Measurements from ENCODE around the gene STC2. TPM values are rescaled to one million over a fixed set of nuclear protein-coding genes. Genes with fewer than 3 reads are reported as not detected.

STC2 gene
- total and polyA plus RNA-seq, 2 experiments from 2014 or later: 184 to 330 TPM

DNA sequence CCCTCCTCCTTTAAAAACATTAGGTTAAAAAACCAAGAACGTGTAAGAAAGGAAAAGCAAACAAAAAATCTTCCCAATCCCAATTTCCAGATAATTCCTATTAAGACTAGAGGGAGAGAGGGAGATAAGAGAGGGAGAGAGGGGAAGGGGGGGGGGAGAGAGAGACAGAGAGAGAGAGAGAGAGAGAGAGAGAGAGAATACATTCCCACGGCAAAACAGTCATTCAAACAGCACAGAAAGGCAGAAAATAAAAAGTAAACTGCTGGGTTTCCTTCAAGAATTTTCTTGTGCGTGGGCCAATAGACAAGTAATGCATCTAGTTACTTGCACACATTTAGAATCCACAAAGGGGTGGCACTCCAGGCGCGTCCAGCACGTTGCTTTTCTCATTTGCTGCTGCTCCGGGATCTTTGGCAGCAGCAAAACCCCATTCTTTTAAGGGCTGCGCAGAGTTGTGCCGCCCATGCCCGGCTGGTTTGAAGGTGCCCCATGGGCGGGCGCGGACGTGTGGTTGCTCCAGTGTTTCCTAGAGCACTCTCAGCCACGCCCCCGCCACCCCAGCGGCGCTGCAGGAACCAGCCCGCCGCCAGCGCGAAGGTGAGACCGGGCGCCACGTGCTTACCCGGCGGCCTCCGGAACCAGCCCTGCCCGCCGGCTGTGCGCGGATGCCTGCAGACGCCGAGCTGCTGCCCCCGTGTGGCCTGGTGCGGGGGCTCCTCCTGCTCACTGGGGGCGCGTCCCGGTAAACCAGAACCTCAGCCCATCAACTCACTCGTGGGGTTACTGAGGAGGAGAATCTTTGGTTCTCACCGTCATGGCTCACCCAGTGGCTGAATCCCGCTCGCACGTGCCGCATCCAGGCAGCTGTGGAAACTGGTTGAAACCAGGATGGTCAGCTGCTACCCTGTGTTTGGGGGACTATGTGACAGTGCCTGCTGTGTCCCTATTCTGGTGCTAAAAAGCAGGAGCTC, 44.6 kb downstream of the STC2 start:
- peak overlapping the region; percentile 66 for H3K4me3 ChIP-seq
- no peaks in the 10 kb centered on the region for H3K36me3 ChIP-seq (ENCODE audit: low read depth)
- H3F3A ChIP-seq (ENCODE audit: insufficient read depth): no peaks in the 10 kb centered on the region
- H3K9me3 ChIP-seq (ENCODE audit: low read depth): no peaks in the 10 kb centered on the region
- peaks cover 4% of the 10 kb centered on the region for H3K27me3 ChIP-seq (replicated peaks; ENCODE audit: insufficient read depth)
- H4K20me1 ChIP-seq (ENCODE audit: insufficient read depth): no peaks in the 10 kb centered on the region
- in situ Hi-C loops (cut with MboI): loop anchor here (25.0 kb wide), 1 partner anchor 296 kb away; the partner anchor contains the start of gene ATP6V0E1
- TF ChIP-seq EZH2 (IDR thresholded peaks at IDR 0.05; ENCODE audit: insufficient read depth, poor library complexity, severe bottlenecking) (no peak), EZH2phosphoT487 (IDR thresholded peaks at IDR 0.05; ENCODE audit: insufficient read depth, low read depth) (no peak)
- WGBS, 2 experiments (ENCODE audit: low coverage in 1 of 2, low lambda C conversion rate in 2 of 2, missing lambda C conversion rate in 2 of 2): 4 to 5% methylated on average over 36 to 42 of the region's 45 CpGs
- H3K9ac ChIP-seq: 0 out of 2 replicates have a peak overlapping the region, but pooled peaks have one; percentile 22
- no peaks in the 10 kb centered on the region for H3K79me2 ChIP-seq (ENCODE audit: insufficient read depth)
- peak; percentile 88 for DNase-seq
- peak overlapping the region; percentile 89 for H2AFZ ChIP-seq
- peak overlapping the region; percentile 75 for H3K4me2 ChIP-seq (ENCODE audit: unreplicated experiment)
- no peaks in the 10 kb centered on the region for H3K9me2 ChIP-seq (ENCODE audit: insufficient read depth)
- H3K27ac ChIP-seq: no peak overlapping the region
- H3K4me1 ChIP-seq (ENCODE audit: insufficient read depth): peaks cover 4% of the 10 kb centered on the region; the same call in 1 of the 2 replicates

DNA sequence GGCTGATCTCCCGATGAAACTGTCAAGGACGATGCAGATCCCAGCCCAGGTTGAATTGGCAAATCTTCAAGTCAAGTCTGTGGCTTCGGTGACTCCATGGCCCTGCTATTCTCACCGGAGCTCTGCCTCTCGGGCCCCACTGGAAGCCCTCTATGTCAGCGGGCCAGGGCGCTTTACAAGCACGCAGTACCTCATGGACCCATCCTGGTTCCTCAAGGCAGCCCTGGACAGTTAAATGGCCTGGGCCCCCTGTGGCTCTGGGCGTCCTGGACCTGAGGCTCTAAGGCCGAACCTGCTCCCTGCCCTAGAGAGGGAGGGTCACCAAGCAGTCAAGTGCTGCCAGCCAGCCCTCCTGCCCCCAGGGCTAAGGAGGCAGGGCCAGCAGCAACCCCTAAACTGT, 45.3 kb downstream of the STC2 start:
- peaks cover 4% of the 10 kb centered on the region for H3K27me3 ChIP-seq (replicated peaks; ENCODE audit: insufficient read depth)
- no peak for TF ChIP-seq EZH2phosphoT487 (IDR thresholded peaks at IDR 0.05; ENCODE audit: insufficient read depth, low read depth)
- no peak for TF ChIP-seq EZH2 (IDR thresholded peaks at IDR 0.05; ENCODE audit: insufficient read depth, poor library complexity, severe bottlenecking)
- no peaks in the 10 kb centered on the region for H3K36me3 ChIP-seq (ENCODE audit: low read depth)
- no peaks in the 10 kb centered on the region for H3F3A ChIP-seq (ENCODE audit: insufficient read depth)
- no peaks in the 10 kb centered on the region for H3K9me3 ChIP-seq (ENCODE audit: low read depth)
- no peak overlapping the region for H3K27ac ChIP-seq
- H3K9ac ChIP-seq: no peak overlapping the region
- no peaks in the 10 kb centered on the region for H3K79me2 ChIP-seq (ENCODE audit: insufficient read depth)
- no peak overlapping the region for H3K4me3 ChIP-seq
- H2AFZ ChIP-seq: peak overlapping the region; percentile 89
- 92 to 95% methylated on average over 10 of the region's 10 CpGs for WGBS, 2 experiments (ENCODE audit: low coverage in 1 of 2, low lambda C conversion rate in 2 of 2, missing lambda C conversion rate in 2 of 2)
- H3K4me1 ChIP-seq (ENCODE audit: insufficient read depth): peaks cover 4% of the 10 kb centered on the region; the same call in 1 of the 2 replicates
- H3K4me2 ChIP-seq (ENCODE audit: unreplicated experiment): no peak overlapping the region
- in situ Hi-C loops (cut with MboI): loop anchor here (25.0 kb wide), 1 partner anchor 296 kb away; the partner anchor contains the start of gene ATP6V0E1
- DNase-seq: no peak
- H4K20me1 ChIP-seq (ENCODE audit: insufficient read depth): no peaks in the 10 kb centered on the region
- no peaks in the 10 kb centered on the region for H3K9me2 ChIP-seq (ENCODE audit: insufficient read depth)

DNA sequence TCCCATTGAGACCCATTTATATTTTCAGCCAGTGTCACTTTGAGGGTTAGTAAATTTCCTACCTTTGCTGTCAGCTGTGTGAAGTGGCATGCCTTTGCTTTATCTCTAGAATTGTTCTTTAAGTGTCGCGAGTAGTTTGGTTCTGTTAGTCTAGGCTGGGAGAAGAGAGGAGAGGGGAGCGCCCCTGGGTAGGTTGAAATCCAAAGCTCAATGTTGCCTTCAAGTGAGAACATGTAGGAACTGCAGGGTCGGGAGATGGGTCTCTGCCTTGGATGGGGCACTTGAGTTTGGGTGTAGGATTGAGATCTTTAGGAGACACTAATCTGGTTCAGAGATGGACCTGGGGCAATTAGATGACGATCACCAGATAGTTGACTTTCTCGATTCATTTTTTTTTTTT, 46.3 kb downstream of the STC2 start:
- Histone ChIP-seq H3K9me2 (ENCODE audit: insufficient read depth) (no peaks in the 10 kb centered on the region), H3K9ac (no peak overlapping the region), H3K27ac (no peak overlapping the region), H4K20me1 (ENCODE audit: insufficient read depth) (no peaks in the 10 kb centered on the region), H3K4me2 (ENCODE audit: unreplicated experiment) (no peak overlapping the region), H3K4me3 (no peak overlapping the region), H3K36me3 (ENCODE audit: low read depth) (no peaks in the 10 kb centered on the region), H3K79me2 (ENCODE audit: insufficient read depth) (no peaks in the 10 kb centered on the region), H3K27me3 (replicated peaks; ENCODE audit: insufficient read depth) (peaks cover 4% of the 10 kb centered on the region), H3F3A (ENCODE audit: insufficient read depth) (no peaks in the 10 kb centered on the region), H2AFZ (no peak overlapping the region), H3K4me1 (ENCODE audit: insufficient read depth) (peaks cover 4% of the 10 kb centered on the region; the same call in 1 of the 2 replicates), H3K9me3 (ENCODE audit: low read depth) (no peaks in the 10 kb centered on the region)
- peak; percentile 34 for DNase-seq
- in situ Hi-C loops (cut with MboI): loop anchor here (25.0 kb wide), 1 partner anchor 295 kb away; the partner anchor contains the start of gene ATP6V0E1
- TF ChIP-seq EZH2 (IDR thresholded peaks at IDR 0.05; ENCODE audit: insufficient read depth, poor library complexity, severe bottlenecking) (no peak), EZH2phosphoT487 (IDR thresholded peaks at IDR 0.05; ENCODE audit: insufficient read depth, low read depth) (no peak)
- WGBS, 2 experiments (ENCODE audit: low coverage in 1 of 2, low lambda C conversion rate in 2 of 2, missing lambda C conversion rate in 2 of 2): 30 to 32% methylated on average over 6 of the region's 6 CpGs

DNA sequence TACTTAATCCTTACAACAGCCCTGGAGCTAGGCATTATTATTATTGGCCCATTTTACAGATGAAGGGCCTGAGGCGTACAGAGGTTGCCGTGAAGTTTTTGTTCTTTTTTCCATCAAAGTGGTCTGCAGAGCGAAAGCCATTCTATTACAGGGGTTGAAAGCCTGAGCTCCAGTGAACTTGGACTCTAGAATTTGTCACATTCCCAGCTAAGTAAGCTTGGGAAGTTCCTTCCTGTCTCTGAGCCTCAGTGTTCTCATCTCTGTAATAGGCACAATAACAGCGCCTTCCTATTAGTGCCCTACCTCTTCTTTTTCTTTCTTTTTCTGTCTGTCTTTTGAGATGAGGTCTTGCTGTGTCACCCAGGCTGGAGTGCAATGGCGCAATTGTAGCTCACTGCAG, 49.0 kb downstream of the STC2 start:
- no peaks in the 10 kb centered on the region for H3K79me2 ChIP-seq (ENCODE audit: insufficient read depth)
- H3F3A ChIP-seq (ENCODE audit: insufficient read depth): no peaks in the 10 kb centered on the region
- WGBS, 2 experiments (ENCODE audit: low coverage in 1 of 2, low lambda C conversion rate in 2 of 2, missing lambda C conversion rate in 2 of 2): 92 to 96% methylated on average over 5 of the region's 5 CpGs
- TF ChIP-seq EZH2phosphoT487 (IDR thresholded peaks at IDR 0.05; ENCODE audit: insufficient read depth, low read depth): no peak
- peaks cover 20% of the 10 kb centered on the region for H3K27me3 ChIP-seq (replicated peaks; ENCODE audit: insufficient read depth)
- H4K20me1 ChIP-seq (ENCODE audit: insufficient read depth): no peaks in the 10 kb centered on the region
- no peak overlapping the region for H3K4me3 ChIP-seq
- no peaks in the 10 kb centered on the region for H3K9me3 ChIP-seq (ENCODE audit: low read depth)
- H3K27ac ChIP-seq: no peak overlapping the region
- H3K4me2 ChIP-seq (ENCODE audit: unreplicated experiment): no peak overlapping the region
- no peaks in the 10 kb centered on the region for H3K36me3 ChIP-seq (ENCODE audit: low read depth)
- H2AFZ ChIP-seq: no peak overlapping the region
- peaks cover 4% of the 10 kb centered on the region; the same call in 1 of the 2 replicates for H3K4me1 ChIP-seq (ENCODE audit: insufficient read depth)
- no peak overlapping the region for H3K9ac ChIP-seq
- no peak for DNase-seq
- no peaks in the 10 kb centered on the region for H3K9me2 ChIP-seq (ENCODE audit: insufficient read depth)
- in situ Hi-C loops (cut with MboI): loop anchor here (25.0 kb wide), 1 partner anchor 292 kb away; the partner anchor contains the start of gene ATP6V0E1
